AG09319 (cell line): ENCODE results near the gene CXCR3.
"Not testable (repeated sequence)": the region's sequence is repeated elsewhere in the genome, so short reads cannot be mapped to it uniquely, and the experiment has no call there.

Experiments
- DNase-seq: peaks from one replicate; pipeline ENCODE4 v3.0.0-alpha.2; 2010; ENCODE audit warnings: low read depth; ENCODE audit errors: extremely low read depth
- TF ChIP-seq, protein P1 (sequence below): IDR thresholded peaks from 2 replicates; pipeline ENCODE4 v1.5.1; 2011; ENCODE audit warnings: low read depth, mild to moderate bottlenecking, inconsistent platforms, low read length, moderate library complexity

Gene CXCR3

DNA sequence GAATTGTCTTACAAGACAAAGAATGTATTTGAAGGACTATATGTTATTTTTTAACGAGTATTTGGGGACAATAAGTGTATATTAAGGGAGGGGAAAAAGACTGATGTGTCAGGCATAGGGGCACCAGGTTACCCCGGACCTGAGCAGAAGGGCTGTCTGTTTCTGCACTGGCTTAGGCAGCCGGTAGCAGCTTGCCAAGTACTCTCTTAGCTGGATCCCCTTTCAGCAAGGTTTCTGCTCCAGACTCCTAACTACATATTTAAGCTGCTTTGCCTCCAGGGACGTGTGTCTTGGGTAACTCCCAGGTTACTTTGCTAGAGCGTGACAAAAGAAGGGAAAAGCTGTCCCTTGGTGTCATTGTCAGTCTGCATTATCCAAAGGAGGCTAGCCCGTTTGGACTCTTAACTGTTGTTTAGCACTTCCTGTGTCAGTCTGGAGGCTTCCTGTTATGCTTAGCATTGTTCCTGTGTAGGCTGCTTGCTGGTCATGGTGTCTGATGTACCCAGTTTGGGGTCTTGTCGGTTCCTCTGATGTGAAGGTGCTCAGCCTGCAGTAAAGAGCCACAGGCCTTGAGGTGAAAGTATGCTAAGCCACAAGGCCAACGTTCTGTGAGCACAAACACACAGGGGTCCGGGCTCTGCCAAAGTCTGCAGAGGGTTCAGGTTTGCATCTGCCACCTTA is 11.6 kb downstream of the CXCR3 start:
- DNase-seq: no peak
- TF ChIP-seq, protein P1, sequence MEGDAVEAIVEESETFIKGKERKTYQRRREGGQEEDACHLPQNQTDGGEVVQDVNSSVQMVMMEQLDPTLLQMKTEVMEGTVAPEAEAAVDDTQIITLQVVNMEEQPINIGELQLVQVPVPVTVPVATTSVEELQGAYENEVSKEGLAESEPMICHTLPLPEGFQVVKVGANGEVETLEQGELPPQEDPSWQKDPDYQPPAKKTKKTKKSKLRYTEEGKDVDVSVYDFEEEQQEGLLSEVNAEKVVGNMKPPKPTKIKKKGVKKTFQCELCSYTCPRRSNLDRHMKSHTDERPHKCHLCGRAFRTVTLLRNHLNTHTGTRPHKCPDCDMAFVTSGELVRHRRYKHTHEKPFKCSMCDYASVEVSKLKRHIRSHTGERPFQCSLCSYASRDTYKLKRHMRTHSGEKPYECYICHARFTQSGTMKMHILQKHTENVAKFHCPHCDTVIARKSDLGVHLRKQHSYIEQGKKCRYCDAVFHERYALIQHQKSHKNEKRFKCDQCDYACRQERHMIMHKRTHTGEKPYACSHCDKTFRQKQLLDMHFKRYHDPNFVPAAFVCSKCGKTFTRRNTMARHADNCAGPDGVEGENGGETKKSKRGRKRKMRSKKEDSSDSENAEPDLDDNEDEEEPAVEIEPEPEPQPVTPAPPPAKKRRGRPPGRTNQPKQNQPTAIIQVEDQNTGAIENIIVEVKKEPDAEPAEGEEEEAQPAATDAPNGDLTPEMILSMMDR: no peak

DNA sequence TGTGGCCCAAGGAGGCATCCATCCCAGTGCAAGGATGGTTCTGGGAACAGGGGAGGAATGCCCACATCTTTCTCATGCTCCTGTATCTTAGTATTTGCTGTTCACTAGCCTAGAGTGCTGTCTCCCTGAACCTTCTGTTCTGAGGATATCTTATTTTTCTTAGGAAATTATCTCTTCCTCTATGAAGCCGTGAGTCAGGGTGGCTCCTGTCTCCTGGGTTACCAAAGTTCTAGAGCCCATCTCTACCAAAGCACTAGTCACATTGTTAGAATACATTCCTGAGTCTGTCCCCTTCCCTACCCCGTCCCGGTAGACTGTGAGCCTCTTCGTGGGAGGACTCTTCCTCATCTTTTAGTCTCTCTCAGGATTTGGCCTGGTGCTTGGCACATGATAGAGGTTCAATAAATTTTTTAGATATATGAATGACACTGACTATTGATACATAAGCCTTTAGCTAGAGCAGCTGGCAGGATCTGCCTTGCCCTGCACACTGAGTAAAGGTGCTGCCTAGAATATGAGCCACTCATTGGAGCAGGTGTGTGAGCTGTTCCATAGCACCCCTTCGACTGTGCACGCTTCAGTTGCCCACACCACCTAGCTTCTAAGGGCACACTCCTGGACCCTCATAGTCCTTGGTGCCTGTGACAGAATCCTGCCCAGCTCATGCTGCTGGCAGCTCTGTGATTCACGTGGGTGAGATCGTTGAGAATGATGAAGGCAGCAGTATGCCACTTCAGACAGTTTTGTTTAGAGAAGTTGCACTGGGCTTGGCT is 13.3 kb downstream of the CXCR3 start:
- TF ChIP-seq, protein P1: no peak

DNA sequence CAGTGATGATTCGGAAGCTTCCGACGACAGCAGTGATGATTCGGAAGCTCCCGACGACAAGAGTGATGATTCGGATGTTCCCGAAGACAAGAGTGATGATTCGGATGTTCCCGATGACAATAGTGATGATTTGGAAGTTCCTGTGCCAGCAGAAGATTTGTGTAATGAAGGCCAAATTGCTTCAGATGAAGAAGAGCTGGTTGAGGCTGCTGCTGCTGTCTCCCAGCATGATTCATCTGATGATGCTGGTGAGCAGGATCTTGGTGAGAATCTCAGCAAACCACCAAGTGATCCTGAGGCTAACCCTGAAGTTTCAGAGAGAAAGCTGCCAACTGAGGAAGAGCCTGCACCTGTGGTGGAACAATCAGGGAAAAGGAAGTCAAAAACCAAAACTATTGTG is 14.2 kb downstream of the CXCR3 start:
- DNase-seq: no peak
- TF ChIP-seq, protein P1: no peak

More for the DNA sequence above, 13.3 kb downstream of the CXCR3 start:
- no peak for DNase-seq

DNA sequence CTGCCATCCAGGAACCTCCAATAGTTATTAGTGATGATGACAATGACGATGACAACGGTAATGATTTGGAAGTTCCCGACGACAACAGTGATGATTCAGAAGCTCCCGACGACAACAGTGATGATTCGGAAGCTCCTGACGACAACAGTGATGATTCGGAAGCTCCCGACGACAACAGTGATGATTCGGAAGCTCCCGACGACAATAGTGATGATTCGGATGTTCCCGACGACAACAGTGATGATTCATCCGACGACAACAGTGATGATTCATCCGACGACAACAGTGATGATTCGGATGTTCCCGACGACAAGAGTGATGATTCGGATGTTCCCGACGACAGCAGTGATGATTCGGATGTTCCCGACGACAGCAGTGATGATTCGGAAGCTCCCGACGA is 14.7 kb downstream of the CXCR3 start:
- TF ChIP-seq, protein P1: no peak
- no peak for DNase-seq

DNA sequence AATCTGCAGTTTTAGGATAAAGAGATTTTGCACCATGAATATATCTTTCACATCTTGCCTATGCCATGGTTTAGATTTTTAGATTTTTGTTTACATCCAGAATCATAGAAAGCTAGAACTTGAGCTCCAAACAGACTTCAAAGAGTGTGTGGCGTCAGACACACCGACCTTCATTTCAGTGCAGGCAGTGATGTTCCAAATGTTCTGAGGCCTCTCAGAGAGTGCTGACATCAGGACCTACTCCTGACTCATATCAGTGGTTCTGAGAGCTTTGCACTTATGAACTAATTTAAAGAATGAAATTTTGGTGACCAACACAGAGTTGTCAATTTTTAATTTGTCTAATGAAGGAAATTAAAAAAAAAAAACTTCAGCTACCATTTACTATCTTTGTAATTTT is 18.3 kb downstream of the CXCR3 start:
- no peak for DNase-seq
- TF ChIP-seq, protein P1: no peak

DNA sequence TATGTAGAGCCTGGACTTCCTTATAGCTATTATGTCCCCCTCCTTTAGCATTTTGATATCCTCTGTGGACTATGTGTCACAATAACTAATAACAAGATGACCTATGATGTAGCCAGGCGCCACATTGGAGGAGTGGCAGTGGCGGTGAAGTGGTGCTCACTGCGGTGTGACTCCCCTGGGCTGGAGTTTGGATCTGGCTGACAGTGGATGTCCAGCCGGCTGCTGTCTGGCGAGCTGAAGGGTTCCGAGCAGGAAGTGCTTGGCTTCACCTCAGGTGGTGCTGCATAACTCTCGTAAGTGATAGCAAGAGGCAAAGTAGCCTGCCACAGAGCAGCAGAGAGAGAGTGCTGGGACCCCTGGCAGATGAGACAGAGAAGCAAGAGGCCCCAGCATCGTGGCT is 25.1 kb downstream of the CXCR3 start:
- not testable (repeated sequence) for DNase-seq

DNA sequence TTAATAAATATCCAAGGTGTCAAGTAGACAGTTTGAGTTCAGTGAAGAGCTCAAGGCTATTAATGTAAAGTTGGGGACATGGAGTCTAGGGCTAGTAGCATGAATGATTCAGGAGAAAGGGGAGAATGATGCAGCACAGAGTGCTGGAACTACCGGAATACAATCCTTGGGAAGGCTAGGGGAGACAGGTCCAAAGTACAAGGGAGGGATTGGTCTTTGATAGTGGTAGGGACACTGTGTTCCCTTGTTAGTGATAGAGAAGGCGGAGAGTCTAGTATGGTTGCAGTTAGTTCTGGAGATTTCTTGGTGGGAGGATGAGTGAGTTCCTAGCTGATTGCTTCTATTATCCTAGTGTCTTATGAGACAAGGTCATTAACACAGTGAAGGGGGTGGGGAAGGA is 31.4 kb downstream of the CXCR3 start:
- no peak for DNase-seq
- TF ChIP-seq, protein P1: no peak

DNA sequence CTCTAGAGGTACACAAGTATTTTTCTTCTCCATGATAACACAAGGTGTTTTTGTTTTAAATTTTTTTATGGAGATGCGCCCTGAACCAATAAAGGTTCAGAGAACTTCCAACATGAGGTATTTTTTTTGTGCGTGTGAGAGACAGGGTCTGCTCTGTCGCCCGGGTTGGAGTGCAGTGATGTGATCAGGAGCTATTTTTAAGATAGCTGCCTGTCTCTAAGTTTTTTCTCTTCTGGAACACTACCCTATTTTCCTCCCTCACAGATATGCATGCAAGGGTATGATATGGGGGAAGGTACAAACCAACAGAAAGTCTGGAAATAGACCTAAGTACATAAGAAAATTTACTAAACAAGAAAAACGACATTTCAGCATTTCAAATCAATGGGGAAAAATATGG is 37.1 kb downstream of the CXCR3 start:
- TF ChIP-seq, protein P1: no peak
- DNase-seq: no peak
